GM12878 (cell line): ENCODE data around the gene MYCBPAP.

Experiments used
- BCL11A ChIP-seq: IDR thresholded peaks from 2 replicates; pipeline ENCODE4 v1.6.1; 2011; ENCODE audit warnings: low read depth, low read length
- CTCF ChIP-seq, 3 experiments: IDR thresholded peaks in 2 of 3; conservative IDR thresholded peaks in 1 of 3; 2 replicates each; pipeline ENCODE4 v1.5.1; 2011; ENCODE audit warnings: low read depth in 3 of 3, low read length in 3 of 3, mild to moderate bottlenecking in 3 of 3, control low read depth in 2 of 3, moderate library complexity in 2 of 3, inconsistent platforms in 1 of 3, mixed read lengths in 1 of 3; ENCODE audit not compliant: control insufficient read depth in 2 of 3, insufficient read depth in 1 of 3; ENCODE audit errors: extremely low read depth in 1 of 3
- MYC ChIP-seq: IDR thresholded peaks from 2 replicates; pipeline ENCODE4 v1.6.1; 2011; ENCODE audit warnings: mild to moderate bottlenecking, low read length, moderate library complexity, inconsistent platforms; ENCODE audit not compliant: insufficient read depth, insufficient replicate concordance, insufficient read length, severe bottlenecking
- NRF1 ChIP-seq: conservative IDR thresholded peaks from 2 replicates; pipeline ENCODE4 v1.6.1; 2011; ENCODE audit warnings: mild to moderate bottlenecking, low read depth, low read length, improper control_type of control experiment
- POLR2A ChIP-seq: IDR thresholded peaks from 2 replicates; pipeline ENCODE4 v1.6.1; 2011; ENCODE audit warnings: low read depth, mild to moderate bottlenecking, low read length
- POLR2AphosphoS5 ChIP-seq: IDR thresholded peaks from 2 replicates; pipeline ENCODE4 v1.6.1; 2011; ENCODE audit warnings: mild to moderate bottlenecking, low read length, inconsistent platforms
- USF2 ChIP-seq: IDR thresholded peaks from 2 replicates; pipeline ENCODE4 v1.6.1; 2011; ENCODE audit warnings: low read depth, low read length, improper control_type of control experiment, borderline replicate concordance
- WRNIP1 ChIP-seq: IDR thresholded peaks from 2 replicates; pipeline ENCODE4 v1.6.1; 2011; ENCODE audit warnings: low read depth, low read length, improper control_type of control experiment, borderline replicate concordance
- ZBTB4 ChIP-seq: fragments of 450-650 bp; formaldehyde crosslinking; IDR thresholded peaks from 2 replicates; pipeline ENCODE4 v1.4.0; 2022; ENCODE audit warnings: mild to moderate bottlenecking, moderate library complexity

GRCh38 chr17:50476545-50477315 is 31.5 kb upstream of the MYCBPAP start:
- no peak for TF ChIP-seq WRNIP1
- TF ChIP-seq CTCF (IDR thresholded peaks at IDR 0.05 in 2 of 3, conservative IDR thresholded peaks at IDR 0.05 in 1 of 3; ENCODE audit: control insufficient read depth in 2 of 3, extremely low read depth in 1 of 3, insufficient read depth in 1 of 3, low read depth in 3 of 3, low read length in 3 of 3), result no peak
- no peak for TF ChIP-seq POLR2A
- no peak for TF ChIP-seq ZBTB4 (CRISPR knock-in tag)
- TF ChIP-seq BCL11A, result no peak
- TF ChIP-seq MYC, result no peak
- no peak for TF ChIP-seq NRF1
- TF ChIP-seq USF2, result no peak
- no peak for TF ChIP-seq POLR2AphosphoS5
